Hepatocyte (in vitro differentiated cells): ENCODE measurements around the gene GMDS.

ENCODE experiments used
- CTCF ChIP-seq: fragments of 200-600 bp; sonication (generic); IDR thresholded peaks from 2 replicates; pipeline ENCODE4 v1.5.1; 2016; ENCODE audit warnings: antibody characterized with exemption, mild to moderate bottlenecking; ENCODE audit not compliant: poor library complexity
- EZH2 ChIP-seq: fragments of 200-600 bp; sonication (generic); IDR thresholded peaks from 2 replicates; pipeline ENCODE4 v1.6.1; 2016; ENCODE audit warnings: antibody characterized with exemption, mild to moderate bottlenecking, borderline replicate concordance
- EZH2phosphoT487 ChIP-seq: fragments of 200-600 bp; sonication (generic); IDR thresholded peaks from one replicate; pipeline ENCODE4 v1.6.1; 2018; ENCODE audit warnings: antibody characterized with exemption, mild to moderate bottlenecking, low read depth, moderate library complexity; ENCODE audit not compliant: unreplicated experiment, severe bottlenecking

DNA sequence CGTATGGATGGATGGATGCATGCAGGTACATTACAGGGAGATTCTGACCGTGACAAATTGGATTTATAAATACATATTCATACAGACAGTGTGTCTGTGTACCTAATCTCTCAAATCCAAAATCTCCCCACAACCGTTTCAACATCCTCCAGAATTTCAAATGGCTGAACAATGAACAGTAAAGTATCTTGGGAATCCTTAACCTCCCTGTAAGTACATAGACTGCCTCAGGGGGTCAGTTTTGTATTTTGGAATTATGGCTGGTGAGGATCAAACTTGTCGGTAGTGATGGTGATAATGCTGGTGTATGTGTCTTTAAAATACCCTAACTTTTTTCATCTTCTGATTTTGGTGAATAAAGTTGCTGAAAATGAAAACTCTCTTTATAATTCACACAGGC, 389.5 kb downstream of the GMDS start:
- no peak for TF ChIP-seq EZH2phosphoT487
- no peak for TF ChIP-seq CTCF
- TF ChIP-seq EZH2, result no peak
